SK-N-SH treated with all-trans-retinoic acid at 6 μM for 48 hours (cell line): ENCODE data around the gene CRIP3.

ENCODE experiments used
- BACH2 ChIP-seq: fragments of 250-450 bp; sonication (Bioruptor Pico); IDR thresholded peaks from 2 replicates; pipeline ENCODE4 v1.9.0; 2021; ENCODE audit warnings: mild to moderate bottlenecking, borderline replicate concordance
- CREB5 ChIP-seq: fragments of 250-450 bp; sonication (Bioruptor Pico); IDR thresholded peaks from 2 replicates; pipeline ENCODE4 v1.5.1; 2020; ENCODE audit warnings: low read depth, mild to moderate bottlenecking, moderate library complexity
- ESRRG ChIP-seq: fragments of 250-450 bp; sonication (Bioruptor Pico); IDR thresholded peaks from 2 replicates; pipeline ENCODE4 v1.6.1; 2021; ENCODE audit warnings: mild to moderate bottlenecking
- ISL1 ChIP-seq: fragments of 250-450 bp; sonication (Bioruptor Pico); IDR thresholded peaks from 2 replicates; pipeline ENCODE4 v2.1.2; 2022; ENCODE audit warnings: mild to moderate bottlenecking, moderate library complexity
- OSR1 ChIP-seq: fragments of 250-450 bp; sonication (Bioruptor Pico); IDR thresholded peaks from 2 replicates; pipeline ENCODE4 v1.8.0; 2022; ENCODE audit warnings: moderate library complexity, mild to moderate bottlenecking, inconsistent platforms
- POU6F1 ChIP-seq: fragments of 250-450 bp; sonication (Bioruptor Pico); IDR thresholded peaks from 2 replicates; pipeline ENCODE4 v1.8.0; 2021; ENCODE audit warnings: low read depth, mild to moderate bottlenecking, moderate library complexity, borderline replicate concordance
- PPARA ChIP-seq: fragments of 250-450 bp; sonication (Bioruptor Pico); IDR thresholded peaks from 2 replicates; pipeline ENCODE4 v1.5.0; 2020; ENCODE audit warnings: mild to moderate bottlenecking, borderline replicate concordance
- RARB ChIP-seq: fragments of 250-450 bp; sonication (Bioruptor Pico); IDR thresholded peaks from 2 replicates; pipeline ENCODE4 v1.8.0; 2021; ENCODE audit warnings: mild to moderate bottlenecking, moderate library complexity
- SNAI2 ChIP-seq: fragments of 250-450 bp; sonication (Bioruptor Pico); IDR thresholded peaks from 2 replicates; pipeline ENCODE4 v1.5.0; 2020; ENCODE audit warnings: mild to moderate bottlenecking, moderate library complexity
- ZNF565 ChIP-seq: fragments of 450-650 bp; formaldehyde crosslinking; conservative IDR thresholded peaks from 2 replicates; pipeline ENCODE4 v1.5.0; 2020; ENCODE audit warnings: low read depth, mild to moderate bottlenecking, moderate library complexity

GRCh38 chr6:43274127-43274915 lies 34.3 kb downstream of the CRIP3 start:
- TF ChIP-seq BACH2 (CRISPR knock-in tag) (no peak), POU6F1 (CRISPR knock-in tag) (no peak), CREB5 (CRISPR knock-in tag) (no peak), ZNF565 (CRISPR knock-in tag) (no peak), RARB (no peak), SNAI2 (CRISPR knock-in tag) (no peak), PPARA (CRISPR knock-in tag) (no peak), ESRRG (CRISPR knock-in tag) (no peak), ISL1 (CRISPR knock-in tag) (no peak), OSR1 (no peak)
